NCI-H2196 (cell line): ENCODE measurements around the gene AICDA.
"Not testable (repeated sequence)": the region's sequence is repeated elsewhere in the genome, so short reads cannot be mapped to it uniquely, and the experiment has no call there.

Source experiments
- DNase-seq: peaks from one replicate; lab custom pipeline; 2025; ENCODE audit not compliant: unreplicated experiment; lab: John Stamatoyannopoulos, UW

The AICDA gene

GRCh38 chr12:8613881-8614280 is 1.2 kb upstream of the AICDA start:
- DNase-seq = not testable (repeated sequence)

- no peak for DNase-seq
Observed at GRCh38 chr12:8609061-8609570, 3.5 kb downstream of the AICDA start.

DNA sequence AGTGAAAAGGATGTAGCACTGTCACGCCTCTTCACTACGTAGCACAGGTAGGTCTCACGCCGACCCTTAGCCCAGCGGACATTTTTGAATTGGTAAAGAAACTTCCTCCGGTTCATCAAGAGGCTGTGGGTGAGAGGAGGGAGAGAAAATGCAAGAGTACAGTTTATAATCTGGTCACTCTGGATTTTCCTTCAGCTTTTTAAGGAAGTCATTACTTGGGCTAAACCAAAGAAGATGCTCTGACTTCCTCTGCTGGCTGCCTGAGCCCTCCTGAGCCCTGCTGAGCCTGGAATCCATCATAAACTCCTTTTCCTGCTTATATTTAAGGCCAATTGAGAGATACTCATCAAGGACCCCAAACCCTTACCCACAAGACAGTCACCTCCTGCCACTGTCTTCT is 5.8 kb downstream of the AICDA start:
- DNase-seq = no peak

- DNase-seq = no peak
Observed at GRCh38 chr12:8605057-8605456, 7.6 kb downstream of the AICDA start.

DNA sequence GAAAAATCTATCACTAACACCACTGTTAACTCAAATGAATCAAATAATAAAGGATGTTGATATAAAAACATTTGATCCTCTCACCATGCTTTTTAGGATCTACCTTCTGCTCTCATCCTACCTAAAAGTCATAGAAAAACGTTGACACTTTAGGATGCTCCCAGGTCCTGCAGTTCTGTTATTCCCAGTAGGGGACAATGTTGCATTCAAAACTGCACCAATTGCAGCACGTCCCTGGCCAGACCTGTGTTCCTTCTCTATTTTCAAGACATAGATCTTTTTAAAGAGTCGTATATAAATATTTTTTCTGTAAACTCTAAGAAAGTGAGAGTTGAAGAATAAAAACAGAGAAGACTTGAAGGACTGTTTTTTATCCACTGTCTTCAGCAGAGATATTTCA is 8.8 kb downstream of the AICDA start:
- DNase-seq = no peak

DNA sequence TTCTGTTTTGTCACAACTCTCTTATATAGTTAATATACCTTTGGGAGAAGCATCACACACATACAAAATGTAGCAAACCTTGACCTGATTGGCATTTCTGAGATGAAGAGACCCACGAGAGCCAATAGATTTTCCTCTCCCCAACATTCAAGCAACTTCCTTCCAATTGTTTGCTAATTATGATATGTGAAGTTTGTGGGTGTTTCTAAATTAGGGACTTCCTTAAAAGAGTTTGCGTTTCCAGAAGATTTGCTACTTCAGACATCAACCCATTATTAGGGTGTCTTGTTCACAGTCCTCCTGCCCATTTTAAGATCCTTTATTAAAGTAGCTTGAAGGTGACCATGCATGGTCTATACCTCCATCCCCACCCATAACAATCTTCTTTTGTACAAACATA is 9.4 kb downstream of the AICDA start:
- no peak for DNase-seq

GRCh38 chr12:8596561-8596960 is 16.1 kb downstream of the AICDA start:
- no peak for DNase-seq

DNA sequence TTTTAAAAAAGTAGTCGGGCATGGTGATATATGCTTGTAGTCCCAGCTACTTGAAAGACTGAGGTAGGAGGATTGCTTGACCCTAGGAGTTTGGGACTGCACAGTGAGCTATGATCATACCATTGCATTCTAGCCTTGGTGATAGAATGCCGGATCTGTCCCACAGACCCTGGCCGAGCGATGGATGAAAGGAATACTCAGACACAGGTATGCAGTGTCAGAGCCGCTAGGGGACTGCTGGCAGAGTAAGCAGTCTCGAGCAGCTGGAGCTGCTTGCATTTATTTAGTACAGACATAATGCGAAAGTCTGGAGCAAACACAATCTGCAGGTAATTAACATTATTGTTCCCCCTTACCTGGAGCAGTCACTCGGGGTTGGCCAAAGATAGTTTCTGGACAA is 18.6 kb downstream of the AICDA start:
- no peak for DNase-seq

DNA sequence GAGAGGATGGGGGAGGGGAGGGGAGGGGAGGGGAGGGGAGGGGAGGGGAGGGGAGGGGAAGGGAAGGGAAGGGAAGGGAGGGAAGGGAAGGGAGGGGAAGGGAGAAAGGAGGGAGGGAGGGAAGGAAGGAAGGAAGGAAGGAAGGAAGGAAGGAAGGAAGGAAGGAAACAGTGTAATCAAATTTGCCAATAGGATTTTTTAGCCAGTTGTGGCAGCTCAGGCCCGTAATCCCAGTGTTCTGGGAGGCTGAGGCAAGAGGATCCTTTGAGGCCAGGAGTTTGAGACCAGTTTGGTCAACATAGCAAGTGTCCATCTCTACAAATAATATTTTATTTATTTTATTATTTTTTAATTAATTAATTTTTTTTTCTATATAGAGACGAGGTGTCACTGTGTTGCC is 19.4 kb downstream of the AICDA start:
- DNase-seq = no peak

- no peak for DNase-seq
Observed at GRCh38 chr12:8590842-8591545, 21.7 kb downstream of the AICDA start.

- no peak for DNase-seq
Observed at GRCh38 chr12:8589679-8590078, 23.0 kb downstream of the AICDA start.

- DNase-seq = not testable (repeated sequence)
Observed at GRCh38 chr12:8584478-8584877, 28.2 kb downstream of the AICDA start.

DNA sequence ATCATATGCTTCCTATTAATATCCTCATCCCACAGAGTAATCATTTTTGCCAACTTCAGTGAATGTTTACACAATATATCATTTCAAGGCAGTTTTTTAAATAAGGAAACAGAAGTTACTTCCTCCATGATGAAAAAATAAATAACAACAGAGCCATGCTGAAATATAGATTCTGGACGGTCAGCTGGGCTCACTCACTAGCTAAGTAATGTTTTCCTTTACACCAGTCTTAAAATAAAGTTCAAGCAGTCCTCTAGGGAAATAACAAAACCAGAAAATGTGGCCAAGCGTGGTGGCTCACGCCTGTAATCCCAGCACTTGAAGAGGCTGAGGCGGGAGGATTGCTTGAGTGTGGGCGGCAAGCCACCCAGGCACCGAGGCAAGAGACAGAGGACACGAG is 28.7 kb downstream of the AICDA start:
- DNase-seq = no peak

GRCh38 chr12:8581098-8581784 is 31.4 kb downstream of the AICDA start:
- no peak for DNase-seq

DNA sequence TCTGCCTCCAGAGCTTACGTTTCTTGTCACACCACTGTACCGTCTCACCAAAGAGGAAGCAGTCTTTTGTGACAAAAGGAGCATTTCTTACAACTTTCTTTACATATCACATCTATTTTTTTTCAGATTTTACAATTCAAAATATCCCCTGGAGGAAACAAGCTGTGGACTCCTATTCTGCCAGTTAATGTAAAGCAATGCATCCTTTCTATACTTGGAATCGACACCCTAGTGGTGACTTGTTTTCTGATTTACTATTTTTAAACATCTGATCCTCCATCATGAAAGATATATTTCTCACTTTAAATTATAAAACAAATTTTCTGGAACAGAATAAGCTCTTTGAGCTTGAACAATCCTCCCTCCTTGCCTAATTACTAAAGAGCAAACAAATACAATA is 34.8 kb downstream of the AICDA start:
- no peak for DNase-seq

DNA sequence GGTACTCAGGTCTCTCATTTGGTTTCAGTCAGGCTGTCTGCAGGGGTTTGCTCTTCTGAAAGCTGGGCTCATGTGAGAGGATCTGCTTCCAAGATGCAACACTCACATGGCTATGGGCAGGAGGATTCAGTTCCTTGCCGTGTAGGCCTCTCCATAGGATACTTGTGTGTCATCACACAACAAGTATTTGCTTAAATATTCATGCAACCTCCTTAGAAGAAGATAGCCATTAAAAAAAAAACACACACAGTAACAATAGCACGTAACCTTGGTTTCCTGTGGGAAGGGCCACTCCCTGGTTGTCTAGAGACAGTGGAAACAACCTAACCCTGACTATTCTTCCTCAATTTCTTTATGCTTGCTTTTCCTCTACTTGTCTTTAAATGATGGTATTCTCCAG is 40.2 kb downstream of the AICDA start:
- no peak for DNase-seq

- DNase-seq = no peak
Observed at GRCh38 chr12:8566525-8566924, 46.1 kb downstream of the AICDA start.

DNA sequence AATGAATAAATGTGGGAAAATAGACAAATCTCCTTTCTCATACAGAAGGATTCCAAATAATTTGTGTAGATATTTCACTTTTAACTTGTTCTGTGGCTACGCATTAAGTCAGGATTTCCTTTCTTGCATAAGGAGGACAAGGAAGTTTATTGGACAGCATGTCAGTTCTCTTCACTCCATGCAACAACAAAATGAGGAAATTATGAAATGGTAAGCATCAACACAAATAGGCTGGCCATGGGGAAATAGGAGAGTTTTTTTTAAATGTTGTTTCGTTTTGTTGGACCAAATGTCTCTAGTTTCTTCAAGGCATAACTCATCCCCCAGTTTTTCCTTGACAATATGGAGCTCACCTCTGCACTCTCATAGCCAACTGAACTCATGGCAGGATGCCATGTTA is 46.6 kb downstream of the AICDA start:
- DNase-seq = not testable (repeated sequence)

- DNase-seq = no peak
Observed at GRCh38 chr12:8564656-8565055, 48.0 kb downstream of the AICDA start.

- DNase-seq = no peak
Observed at GRCh38 chr12:8563356-8563755, 49.3 kb downstream of the AICDA start.

GRCh38 chr12:8562310-8562709 is 50.3 kb downstream of the AICDA start:
- no peak for DNase-seq

DNA sequence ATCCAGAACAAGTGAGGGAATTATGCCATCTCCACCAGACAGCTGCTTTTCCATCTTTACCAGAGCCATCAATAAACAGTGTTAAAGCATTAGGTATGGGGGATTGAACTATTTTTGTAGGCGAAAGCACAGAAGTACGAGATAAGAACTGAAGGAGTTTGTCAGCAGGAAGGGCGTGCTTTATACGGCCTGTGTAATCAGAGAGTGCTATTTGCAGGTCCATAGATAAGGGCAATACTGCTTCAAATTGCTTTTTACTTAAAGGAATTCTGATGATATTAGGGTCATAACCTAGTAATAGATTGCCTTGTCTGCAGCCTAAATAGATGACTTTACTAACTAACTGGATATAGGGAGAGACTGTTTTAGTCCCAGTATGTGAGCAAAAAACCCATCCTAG is 51.6 kb downstream of the AICDA start:
- no peak for DNase-seq

DNA sequence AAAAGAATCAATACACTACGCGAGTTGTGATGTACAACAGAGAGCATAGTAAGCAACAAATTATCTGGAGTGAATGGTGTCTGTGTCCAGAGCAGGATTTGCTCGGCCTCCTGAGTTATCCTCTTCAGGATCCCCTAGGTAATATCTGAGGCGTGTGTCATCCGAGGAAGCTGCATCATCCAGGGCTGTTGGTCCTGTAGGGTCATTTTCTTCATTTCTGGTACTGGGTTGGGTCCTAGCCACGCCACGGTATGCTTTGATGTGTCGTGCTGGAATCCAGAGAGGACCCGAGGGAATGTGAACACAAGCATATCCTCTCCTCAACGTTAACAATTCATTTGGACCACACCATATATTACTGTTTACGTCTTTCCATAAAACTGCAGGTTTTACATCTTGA is 53.0 kb downstream of the AICDA start:
- no peak for DNase-seq
